Left lung (tissue), 10 donors: ENCODE data around the gene RAPSN. TPM values are rescaled to one million over a fixed set of nuclear protein-coding genes. Genes with fewer than 3 reads are reported as not detected.
A peak's percentile ranks its signal among the peaks of the same experiment; 100 is the strongest.

Experiments used
- ATAC-seq: fragments of 200-7000 bp; cut with Tn5 transposase; one replicate; pipeline ENCODE4 v1.9.1; 2020; ENCODE audit warnings: moderate library complexity
- DNase-seq, 4 donors: peaks; one replicate each; pipeline ENCODE4 v3.0.0-alpha.2; 2013 to 2020
- H3K27ac ChIP-seq, 2 donors: fragments of 200-600 bp; sonication (generic) in 1 of 2; one replicate each; pipeline versions ENCODE4 v1.5.0 to v1.8.0; 2020 to 2021
- H3K27me3 ChIP-seq, 2 donors: fragments of 200-600 bp; sonication (generic) in 1 of 2; one replicate each; pipeline versions ENCODE4 v1.5.0 to v1.8.0; 2020 to 2021
- H3K36me3 ChIP-seq, 2 donors: fragments of 200-600 bp; sonication (generic) in 1 of 2; one replicate each; pipeline versions ENCODE4 v1.5.0 to v1.8.0; 2020 to 2021
- H3K4me1 ChIP-seq, 2 donors: fragments of 200-600 bp; one replicate each; pipeline ENCODE4 v1.8.0; 2021
- H3K4me3 ChIP-seq, 2 donors: fragments of 200-600 bp; sonication (generic) in 1 of 2; one replicate each; pipeline versions ENCODE4 v1.5.0 to v1.8.0; 2020 to 2021; ENCODE audit warnings: mild to moderate bottlenecking in 1 of 2
- H3K9me3 ChIP-seq, 2 donors: fragments of 200-600 bp; sonication (generic) in 1 of 2; one replicate each; pipeline versions ENCODE4 v1.5.0 to v1.8.0; 2020 to 2021
- CTCF ChIP-seq, 2 donors: fragments of 200-600 bp; sonication (generic) in 1 of 2; IDR thresholded peaks; one replicate each; pipeline versions ENCODE4 v1.5.0 to v1.8.0; 2021; ENCODE audit warnings: antibody characterized with exemption in 2 of 2
- intact Hi-C, 2 donors: fragments of 100-400 bp; cut with DNase I; formaldehyde crosslinking; loops; one replicate each; pipeline versions ENCODE4 v1.11.2 to v1.14.2; 2022
- microRNA-seq, 2 donors: library from miRNA; unstranded; fragments of <30 nt; microRNA quantifications; one replicate each; pipeline ENCODE4, GENCODE V29; 2019
- polyA plus RNA-seq, 6 donors: library from polyadenylated mRNA; unstranded; fragments of 120-200 nt; gene quantifications; one replicate each; pipeline ENCODE4 v1.2.1, GENCODE V29; 2013; ENCODE audit not compliant: insufficient read length in 6 of 6
- total RNA-seq, 2 donors: library from RNA; stranded (reverse); fragmentation: NEBNext Ultra II Directional; extraction: Animal tissue kit (Norgen Biotek cat#: 25700); gene quantifications; one replicate each; pipeline ENCODE4 v1.2.1, GENCODE V29; 2021
- donor health status: DM: no; HTN: yes; CAD: no.
- donor health status: DM: no; HTN: no; CAD: no.

The RAPSN gene
- total and polyA plus RNA-seq, 8 donors = 0.26 to 1.0 (median 0.51) TPM

GRCh38 chr11:47389577-47390421 lies 59.1 kb downstream of the RAPSN start:
- intact Hi-C loops = no loop called here
- Histone ChIP-seq H3K27ac (peak overlapping the region in 1 of 2 donors; percentile 97), H3K27me3 (no peaks in the 10 kb centered on the region), H3K4me3 (peak overlapping the region in 1 of 2 donors; percentile 11), H3K9me3 (no peaks in the 10 kb centered on the region), H3K4me1 (peaks cover 0 to 78% of the 10 kb centered on the region in 2 donors), H3K36me3 (no peaks in the 10 kb centered on the region)
- peak in 1 of 4 donors; percentile 87 for DNase-seq
- no peak for TF ChIP-seq CTCF (IDR thresholded peaks at IDR 0.05)
- no peak for ATAC-seq

DNA sequence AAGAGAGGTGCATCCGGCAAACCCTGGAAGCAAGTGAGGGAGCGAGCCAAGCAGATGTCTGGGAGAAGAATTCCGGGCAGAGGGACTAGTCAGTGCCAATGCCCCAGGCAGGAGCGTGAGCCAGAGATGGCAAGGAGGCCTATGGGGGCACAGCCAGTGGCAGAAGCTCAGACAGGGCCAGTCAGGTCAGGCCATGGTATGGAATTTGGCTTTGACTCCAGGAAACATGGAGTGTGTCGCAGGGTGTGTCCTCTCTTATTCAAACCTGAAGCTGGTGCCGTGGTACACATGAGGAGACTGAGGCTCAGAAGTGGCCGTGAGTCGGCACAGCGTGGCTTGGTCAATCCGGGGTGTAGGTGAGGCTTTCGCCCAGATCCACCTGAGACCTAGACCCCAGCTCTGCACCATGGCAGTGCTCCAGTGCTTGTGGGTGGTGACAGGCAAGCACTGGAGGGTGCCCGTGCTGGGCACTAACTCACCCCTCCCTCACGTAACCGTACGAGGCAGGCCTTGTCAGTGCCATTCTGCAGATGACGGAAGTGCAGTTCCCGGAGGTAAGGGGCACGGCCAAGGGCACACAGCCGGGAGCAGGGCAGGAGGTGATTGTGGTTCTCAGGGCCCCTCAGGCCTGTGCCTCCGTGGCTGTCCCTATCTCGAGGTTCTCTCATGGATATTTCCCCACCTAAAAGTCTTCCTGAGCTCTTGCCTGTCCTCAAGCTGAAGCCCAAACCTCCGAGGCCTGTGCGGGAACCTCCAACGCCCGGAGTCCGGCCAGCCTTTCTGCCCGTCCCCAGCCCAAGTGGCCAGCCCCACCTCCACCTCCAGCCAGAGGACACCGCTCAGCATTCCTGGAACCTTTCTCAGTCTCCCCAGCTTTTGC lies 60.0 kb downstream of the RAPSN start:
- no peak for ATAC-seq
- peak in 2 of 4 donors; percentile 46 to 86 for DNase-seq
- Histone ChIP-seq H3K9me3 (no peaks in the 10 kb centered on the region), H3K36me3 (no peaks in the 10 kb centered on the region), H3K4me3 (peak overlapping the region in 1 of 2 donors; percentile 11), H3K27ac (peak overlapping the region; percentile 44 to 97), H3K27me3 (no peaks in the 10 kb centered on the region), H3K4me1 (peaks cover 0 to 70% of the 10 kb centered on the region in 2 donors)
- intact Hi-C loops = no loop called here
- no peak for TF ChIP-seq CTCF (IDR thresholded peaks at IDR 0.05)

GRCh38 chr11:47387944-47388696 lies 60.8 kb downstream of the RAPSN start:
- Histone ChIP-seq H3K4me3 (no peak overlapping the region), H3K27ac (peak overlapping the region; percentile 44 to 97), H3K4me1 (peaks cover 0 to 69% of the 10 kb centered on the region in 2 donors), H3K27me3 (no peaks in the 10 kb centered on the region), H3K9me3 (no peaks in the 10 kb centered on the region), H3K36me3 (no peaks in the 10 kb centered on the region)
- intact Hi-C loops = no loop called here
- peak in 2 of 4 donors; percentile 67 to 84 for DNase-seq
- peak; percentile 39 for ATAC-seq
- TF ChIP-seq CTCF (IDR thresholded peaks at IDR 0.05) = no peak

Small RNAs within 50 kb of the gene (microRNA-seq; reads per million reads assigned to microRNA genes)
- 0 reads per million in 2 donors for gene MIR4487

Other genes with a start within 250 kb of the RAPSN start
- gene DDB2, start 234.2 kb downstream of the RAPSN start, total RNA-seq = 10 to 100 TPM; 32.0 to 33.1 TPM
- gene DDB2, start 234.2 kb downstream of the RAPSN start, polyA plus RNA-seq = 10 to 100 TPM; 22.9 to 27.5 (median 23.4) TPM
- gene ACP2, start 200.3 kb downstream of the RAPSN start, total RNA-seq = 10 to 100 TPM; 41.5 to 59.9 TPM
- gene ACP2, start 200.3 kb downstream of the RAPSN start, polyA plus RNA-seq = 10 to 100 TPM; 37.1 to 41.5 (median 41.1) TPM
- gene NR1H3, start 191.1 kb downstream of the RAPSN start, total RNA-seq = 10 to 100 TPM; 39.7 to 66.9 TPM
- 10 to 100 TPM; 44.8 to 57.6 (median 52.0) TPM for gene NR1H3, start 191.1 kb downstream of the RAPSN start, polyA plus RNA-seq
- gene MADD, start 179.0 kb downstream of the RAPSN start, total RNA-seq = 10 to 100 TPM; 33.0 to 52.9 TPM
- 10 to 100 TPM; 42.6 to 53.8 (median 51.9) TPM for gene MADD, start 179.0 kb downstream of the RAPSN start, polyA plus RNA-seq
- gene MYBPC3, start 96.4 kb downstream of the RAPSN start, total RNA-seq = 1 to 10 TPM in 1 of 2 donors, under 1 TPM in 1; 0.52 to 2.0 TPM
- under 1 TPM in 3 of 6 donors, not detected in 3; 0.06 to 0.25 (median 0.09) TPM for gene MYBPC3, start 96.4 kb downstream of the RAPSN start, polyA plus RNA-seq
- gene SPI1, start 70.6 kb downstream of the RAPSN start, total RNA-seq = 100 to 1,000 TPM in 1 of 2 donors, 10 to 100 TPM in 1; 75.6 to 194 TPM
- gene SPI1, start 70.6 kb downstream of the RAPSN start, polyA plus RNA-seq = 1 to 10 TPM; 4.9 to 6.8 (median 5.8) TPM
- gene SLC39A13, start 40.5 kb downstream of the RAPSN start, total RNA-seq = 10 to 100 TPM; 60.1 to 66.1 TPM
- 10 to 100 TPM; 29.6 to 46.4 (median 34.1) TPM for gene SLC39A13, start 40.5 kb downstream of the RAPSN start, polyA plus RNA-seq
- 100 to 1,000 TPM in 1 of 2 donors, 10 to 100 TPM in 1; 86.7 to 133 TPM for gene PSMC3, start 22.7 kb downstream of the RAPSN start, total RNA-seq
- gene PSMC3, start 22.7 kb downstream of the RAPSN start, polyA plus RNA-seq = 100 to 1,000 TPM; 123 to 163 (median 130) TPM
- 100 to 1,000 TPM in 1 of 2 donors, 10 to 100 TPM in 1; 76.8 to 107 TPM for gene CELF1, start 104.0 kb upstream of the RAPSN start, total RNA-seq
- 10 to 100 TPM; 80.2 to 98.9 (median 90.7) TPM for gene CELF1, start 104.0 kb upstream of the RAPSN start, polyA plus RNA-seq
- gene PTPMT1, start 116.5 kb upstream of the RAPSN start, total RNA-seq = 10 to 100 TPM; 61.4 to 75.2 TPM
- 10 to 100 TPM; 35.0 to 42.9 (median 39.3) TPM for gene PTPMT1, start 116.5 kb upstream of the RAPSN start, polyA plus RNA-seq
- 10 to 100 TPM; 13.3 to 13.9 TPM for gene KBTBD4, start 129.8 kb upstream of the RAPSN start, total RNA-seq
- 10 to 100 TPM; 18.0 to 21.5 (median 20.7) TPM for gene KBTBD4, start 129.8 kb upstream of the RAPSN start, polyA plus RNA-seq
- 10 to 100 TPM; 76.2 to 89.0 TPM for gene NDUFS3, start 129.9 kb upstream of the RAPSN start, total RNA-seq
- 100 to 1,000 TPM in 5 of 6 donors, 10 to 100 TPM in 1; 99.6 to 105 (median 103) TPM for gene NDUFS3, start 129.9 kb upstream of the RAPSN start, polyA plus RNA-seq
- not detected for gene FAM180B, start 137.5 kb upstream of the RAPSN start, total RNA-seq
- under 1 TPM; 0.13 to 0.35 (median 0.25) TPM for gene FAM180B, start 137.5 kb upstream of the RAPSN start, polyA plus RNA-seq
- gene C1QTNF4, start 145.3 kb upstream of the RAPSN start, total RNA-seq = 1 to 10 TPM in 1 of 2 donors, under 1 TPM in 1; 0.21 to 1.3 TPM
- 1 to 10 TPM; 2.1 to 6.9 (median 4.1) TPM for gene C1QTNF4, start 145.3 kb upstream of the RAPSN start, polyA plus RNA-seq
- gene MTCH2, start 193.4 kb upstream of the RAPSN start, total RNA-seq = 100 to 1,000 TPM in 1 of 2 donors, 10 to 100 TPM in 1; 78.4 to 116 TPM
- 10 to 100 TPM; 53.7 to 70.6 (median 63.5) TPM for gene MTCH2, start 193.4 kb upstream of the RAPSN start, polyA plus RNA-seq